Neural cell (in vitro differentiated cells): ENCODE measurements around the gene RPS15. TPM values are rescaled to one million over a fixed set of nuclear protein-coding genes. Genes with fewer than 3 reads are reported as not detected.
A peak's percentile ranks its signal among the peaks of the same experiment; 100 is the strongest.

Experiments
- H2AFZ ChIP-seq: fragments of 200-600, 300-800 bp; sonication (generic), shearing (Covaris generic); 2 replicates; pipeline ENCODE4 v1.6.0; 2014; ENCODE audit warnings: low read depth, mild to moderate bottlenecking, antibody characterized with exemption, low read length, moderate library complexity
- H3F3A ChIP-seq: fragments of 200-600 bp; shearing (Covaris generic); 2 replicates; pipeline ENCODE4 v1.6.1; 2016; ENCODE audit warnings: mild to moderate bottlenecking, moderate library complexity, mixed read lengths, antibody characterized with exemption, low read length; ENCODE audit not compliant: insufficient read depth, poor library complexity, severe bottlenecking
- H3K27ac ChIP-seq: fragments of 200-600, 300-800 bp; sonication (generic), shearing (Covaris generic); 2 replicates; pipeline ENCODE4 v1.5.1; 2014; ENCODE audit warnings: mild to moderate bottlenecking, low read length, moderate library complexity
- H3K27me3 ChIP-seq: fragments of 300-800, 200-600 bp; sonication (generic), shearing (Covaris generic); 2 replicates; pipeline ENCODE4 v1.6.0; 2014; ENCODE audit warnings: mild to moderate bottlenecking, low read depth, low read length, moderate library complexity; ENCODE audit not compliant: insufficient read depth
- H3K36me3 ChIP-seq: fragments of 300-800, 200-600 bp; sonication (generic), shearing (Covaris generic); 2 replicates; pipeline ENCODE4 v1.5.1; 2014; ENCODE audit warnings: mild to moderate bottlenecking, antibody characterized with exemption, low read length, moderate library complexity; ENCODE audit not compliant: insufficient read depth
- H3K4me2 ChIP-seq: fragments of 300-800, 200-600 bp; sonication (generic), shearing (Covaris generic); 2 replicates; pipeline ENCODE4 v1.6.0; 2014; ENCODE audit warnings: mild to moderate bottlenecking, low read length
- H3K4me3 ChIP-seq: fragments of 300-800, 200-600 bp; sonication (generic), shearing (Covaris generic); 2 replicates; pipeline ENCODE4 v1.5.1; 2014; ENCODE audit warnings: mild to moderate bottlenecking, low read length, moderate library complexity
- H3K79me2 ChIP-seq: fragments of 200-600 bp; shearing (Covaris generic); replicated peaks from 2 replicates; pipeline ENCODE4 v1.6.0; 2014; ENCODE audit warnings: mild to moderate bottlenecking, low read length, moderate library complexity; ENCODE audit not compliant: insufficient read depth
- H3K9ac ChIP-seq: fragments of 300-800, 200-600 bp; sonication (generic), shearing (Covaris generic); 2 replicates; pipeline ENCODE4 v1.6.1; 2016; ENCODE audit warnings: mild to moderate bottlenecking, low read length, mixed read lengths
- H3K9me2 ChIP-seq: fragments of 200-600 bp; shearing (Covaris generic); 2 replicates; pipeline ENCODE4 v1.6.1; 2016; ENCODE audit warnings: mild to moderate bottlenecking, low read length, mixed read lengths; ENCODE audit not compliant: insufficient read depth
- H3K9me3 ChIP-seq: fragments of 200-600, 300-800 bp; sonication (generic), shearing (Covaris generic); 2 replicates; pipeline ENCODE4 v1.6.1; 2016; ENCODE audit warnings: mild to moderate bottlenecking, mixed run types, low read length, moderate library complexity, mixed read lengths
- H4K20me1 ChIP-seq: fragments of 200-600 bp; shearing (Covaris generic); 2 replicates; pipeline ENCODE4 v1.6.1; 2016; ENCODE audit warnings: mild to moderate bottlenecking, mixed run types; ENCODE audit not compliant: insufficient read depth
- CTCF ChIP-seq: fragments of 450-650 bp; IDR thresholded peaks from 2 replicates; pipeline ENCODE4 v1.5.1; 2014; ENCODE audit warnings: antibody characterized with exemption, mild to moderate bottlenecking, moderate library complexity; ENCODE audit not compliant: poor library complexity, severe bottlenecking
- EP300 ChIP-seq: fragments of 450-650 bp; conservative IDR thresholded peaks from 2 replicates; pipeline ENCODE4 v1.6.1; 2014; ENCODE audit warnings: antibody characterized with exemption, mild to moderate bottlenecking, moderate library complexity; ENCODE audit not compliant: poor library complexity, severe bottlenecking
- EZH2 ChIP-seq: fragments of 200-600, 300-800 bp; shearing (Covaris generic), sonication (generic); IDR thresholded peaks from 2 replicates; pipeline ENCODE4 v1.6.1; 2014; ENCODE audit warnings: antibody characterized with exemption, low read length, borderline replicate concordance, mild to moderate bottlenecking; ENCODE audit not compliant: insufficient read depth, poor library complexity, severe bottlenecking
- MXI1 ChIP-seq: fragments of 450-650 bp; conservative IDR thresholded peaks from 2 replicates; pipeline ENCODE4 v1.6.1; 2014; ENCODE audit warnings: antibody characterized with exemption, mild to moderate bottlenecking; ENCODE audit not compliant: poor library complexity, severe bottlenecking
- POLR2AphosphoS5 ChIP-seq: IDR thresholded peaks from 2 replicates; pipeline ENCODE4 v1.6.1; 2012
- RAD21 ChIP-seq: fragments of 450-650 bp; conservative IDR thresholded peaks from 2 replicates; pipeline ENCODE4 v1.6.1; 2014; ENCODE audit warnings: antibody characterized with exemption, mild to moderate bottlenecking, moderate library complexity
- REST ChIP-seq: IDR thresholded peaks from 2 replicates; pipeline ENCODE4 v1.6.1; 2012; ENCODE audit warnings: borderline replicate concordance
- SMC3 ChIP-seq: fragments of 450-650 bp; conservative IDR thresholded peaks from 2 replicates; pipeline ENCODE4 v1.6.1; 2014; ENCODE audit warnings: antibody characterized with exemption, mild to moderate bottlenecking, moderate library complexity; ENCODE audit not compliant: poor library complexity
- TAF1 ChIP-seq: IDR thresholded peaks from 2 replicates; pipeline ENCODE4 v1.6.1; 2012; ENCODE audit warnings: low read depth
- polyA plus RNA-seq: library from polyadenylated mRNA; depleted of rRNA; stranded (reverse); fragments of >200 nt; gene quantifications from 2 replicates; pipeline ENCODE4 v1.2.3, GENCODE V29; 2014

Gene RPS15
- polyA plus RNA-seq, 1 donor from 2014 or later: 591 TPM

GRCh38 chr19:1478934-1479707, 40.9 kb downstream of the RPS15 start, which contains the start of gene C19orf25 (continued):
- TF ChIP-seq POLR2AphosphoS5 (peak; percentile 91), RAD21 (peak; percentile 6)

- no peaks in the 10 kb centered on the region for H3K9me2 ChIP-seq
- no peak overlapping the region for H3K4me3 ChIP-seq
- H3K79me2 ChIP-seq: no peaks in the 10 kb centered on the region
- H3F3A ChIP-seq: no peaks in the 10 kb centered on the region
- no peak overlapping the region for H2AFZ ChIP-seq
- no peak overlapping the region for H3K9ac ChIP-seq
- no peaks in the 10 kb centered on the region for H4K20me1 ChIP-seq
- H3K36me3 ChIP-seq: no peaks in the 10 kb centered on the region
- H3K27me3 ChIP-seq: no peaks in the 10 kb centered on the region
- H3K27ac ChIP-seq: no peak overlapping the region
- TF ChIP-seq MXI1: no peak
- TF ChIP-seq SMC3: no peak
- TF ChIP-seq EZH2: no peak
- TF ChIP-seq REST: no peak
- TF ChIP-seq CTCF: no peak
- no peak for TF ChIP-seq TAF1
- no peak for TF ChIP-seq RAD21
- no peak for TF ChIP-seq EP300
- no peak for TF ChIP-seq POLR2AphosphoS5
- H3K9me3 ChIP-seq: no peaks in the 10 kb centered on the region
- no peak overlapping the region for H3K4me2 ChIP-seq
Measured at GRCh38 chr19:1481224-1481892, 43.2 kb downstream of the RPS15 start.

GRCh38 chr19:1481893-1482360, 43.7 kb downstream of the RPS15 start:
- Histone ChIP-seq H2AFZ (no peak overlapping the region), H3F3A (no peaks in the 10 kb centered on the region), H3K4me3 (no peak overlapping the region), H3K9me2 (no peaks in the 10 kb centered on the region), H4K20me1 (no peaks in the 10 kb centered on the region), H3K79me2 (no peaks in the 10 kb centered on the region), H3K9ac (no peak overlapping the region), H3K27me3 (no peaks in the 10 kb centered on the region), H3K27ac (no peak overlapping the region), H3K4me2 (no peak overlapping the region), H3K36me3 (no peaks in the 10 kb centered on the region), H3K9me3 (no peaks in the 10 kb centered on the region)
- TF ChIP-seq MXI1 (no peak), SMC3 (no peak), POLR2AphosphoS5 (no peak), CTCF (no peak), RAD21 (no peak)
